ACC112 (cell line): ENCODE results near the gene PRKCQ.
"Not testable (repeated sequence)": the region's sequence is repeated elsewhere in the genome, so short reads cannot be mapped to it uniquely, and the experiment has no call there.

Experiments
- H2AFZ ChIP-seq: fragments of 200-600 bp; sonication (generic); one replicate; pipeline ENCODE4 v1.6.0; 2017; ENCODE audit warnings: antibody characterized with exemption, low read length; ENCODE audit not compliant: unreplicated experiment
- H3K27ac ChIP-seq: fragments of 200-600 bp; sonication (generic); 2 replicates; pipeline ENCODE4 v1.5.1; 2014; ENCODE audit warnings: low read depth, mild to moderate bottlenecking, antibody characterized with exemption, low read length, moderate library complexity
- H3K27me3 ChIP-seq: fragments of 200-600 bp; sonication (generic); 2 replicates; pipeline ENCODE4 v1.6.1; 2014; ENCODE audit warnings: mild to moderate bottlenecking, antibody characterized with exemption, low read length, moderate library complexity, mixed read lengths; ENCODE audit not compliant: insufficient read depth
- H3K36me3 ChIP-seq: fragments of 200-600 bp; sonication (generic); 2 replicates; pipeline ENCODE4 v1.6.1; 2016; ENCODE audit warnings: mild to moderate bottlenecking, antibody characterized with exemption, low read length, moderate library complexity, mixed read lengths; ENCODE audit not compliant: insufficient read depth
- H3K4me1 ChIP-seq: fragments of 200-600 bp; sonication (generic); one replicate; pipeline ENCODE4 v1.6.1; 2016; ENCODE audit warnings: low read length, mixed read lengths; ENCODE audit not compliant: insufficient read depth, unreplicated experiment, control insufficient read depth
- H3K4me3 ChIP-seq: fragments of 200-600 bp; sonication (generic); 2 replicates; pipeline ENCODE4 v1.5.1; 2014; ENCODE audit warnings: mild to moderate bottlenecking, low read depth, low read length
- H3K79me2 ChIP-seq: fragments of 200-600 bp; sonication (generic); one replicate; pipeline ENCODE4 v1.6.0; 2016; ENCODE audit warnings: low read length; ENCODE audit not compliant: control insufficient read depth, unreplicated experiment, insufficient read depth

Gene PRKCQ

GRCh38 chr10:6474871-6475270, 105.2 kb downstream of the PRKCQ start:
- H3K27ac ChIP-seq = no peak overlapping the region
- H3K79me2 ChIP-seq = no peaks in the 10 kb centered on the region
- peaks cover 11% of the 10 kb centered on the region for H3K27me3 ChIP-seq
- no peaks in the 10 kb centered on the region for H3K4me1 ChIP-seq
- H3K4me3 ChIP-seq = no peak overlapping the region
- no peak overlapping the region for H2AFZ ChIP-seq
- H3K36me3 ChIP-seq = no peaks in the 10 kb centered on the region

DNA sequence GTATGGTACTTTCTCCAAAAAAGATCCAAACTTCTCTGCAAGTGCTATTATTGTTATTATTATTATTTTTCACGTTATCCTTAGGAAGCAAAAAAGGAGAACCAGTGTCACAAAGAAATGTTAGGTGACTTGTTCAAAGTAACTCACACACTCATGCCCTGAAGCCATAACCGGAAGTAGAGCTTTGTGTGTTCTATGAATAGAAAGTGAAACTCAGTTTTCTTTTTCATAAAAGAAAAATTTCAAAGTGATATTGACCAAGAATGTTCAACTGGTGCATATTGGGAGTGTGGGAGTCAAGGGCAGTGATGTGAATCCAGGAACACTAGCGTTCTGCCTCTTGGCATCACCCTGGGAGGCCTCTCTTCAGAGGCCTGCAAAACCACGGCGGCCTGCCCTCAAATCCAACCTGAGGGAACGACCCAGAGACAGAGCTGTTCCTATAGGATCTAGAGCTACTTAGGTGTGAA, 106.1 kb downstream of the PRKCQ start:
- H2AFZ ChIP-seq = peak overlapping the region; percentile 34
- peak overlapping the region; percentile 38; the same call in 1 of the 2 replicates for H3K4me3 ChIP-seq
- no peak overlapping the region for H3K27ac ChIP-seq

GRCh38 chr10:6473430-6473829, 106.6 kb downstream of the PRKCQ start:
- H3K27me3 ChIP-seq = peaks cover 15% of the 10 kb centered on the region; the same call in 1 of the 2 replicates

More for the DNA sequence above, 106.1 kb downstream of the PRKCQ start:
- Histone ChIP-seq H3K36me3 (no peaks in the 10 kb centered on the region), H3K79me2 (no peaks in the 10 kb centered on the region), H3K4me1 (no peaks in the 10 kb centered on the region), H3K27me3 (peaks cover 16% of the 10 kb centered on the region)

DNA sequence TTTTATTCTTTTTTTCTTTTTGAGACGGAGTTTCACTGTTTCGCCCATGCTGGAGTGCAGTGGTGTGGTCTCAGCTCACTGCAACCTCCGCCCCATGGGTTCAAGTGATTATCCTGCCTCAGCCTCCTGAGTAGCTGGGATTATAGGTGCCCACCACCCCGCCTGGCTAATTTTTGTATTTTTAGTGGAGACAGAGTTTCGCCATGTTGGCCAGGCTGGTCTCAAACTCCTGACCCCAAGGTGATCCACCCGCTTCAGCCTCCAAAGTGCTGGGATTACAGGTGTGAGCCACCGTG, 107.4 kb downstream of the PRKCQ start:
- not testable (repeated sequence) for H3K4me3 ChIP-seq, H2AFZ ChIP-seq, H3K36me3 ChIP-seq, H3K79me2 ChIP-seq, H3K27ac ChIP-seq, H3K4me1 ChIP-seq
- peaks cover 20% of the 10 kb centered on the region for H3K27me3 ChIP-seq

More at GRCh38 chr10:6473430-6473829, 106.6 kb downstream of the PRKCQ start:
- no peak overlapping the region for H3K27ac ChIP-seq
- H2AFZ ChIP-seq = peak overlapping the region; percentile 33
- no peak overlapping the region for H3K4me3 ChIP-seq
- H3K79me2 ChIP-seq = no peaks in the 10 kb centered on the region
- H3K36me3 ChIP-seq = no peaks in the 10 kb centered on the region
- H3K4me1 ChIP-seq = no peaks in the 10 kb centered on the region

GRCh38 chr10:6470894-6471618, 109.0 kb downstream of the PRKCQ start:
- Histone ChIP-seq H2AFZ (no peak overlapping the region), H3K27ac (no peak overlapping the region), H3K27me3 (peaks cover 32% of the 10 kb centered on the region), H3K36me3 (no peaks in the 10 kb centered on the region), H3K4me3 (no peak overlapping the region), H3K4me1 (no peaks in the 10 kb centered on the region), H3K79me2 (no peaks in the 10 kb centered on the region)

GRCh38 chr10:6469661-6470060, 110.4 kb downstream of the PRKCQ start:
- H3K36me3 ChIP-seq = no peaks in the 10 kb centered on the region
- H2AFZ ChIP-seq = no peak overlapping the region
- no peak overlapping the region for H3K27ac ChIP-seq
- no peak overlapping the region for H3K4me3 ChIP-seq
- peaks cover 41% of the 10 kb centered on the region for H3K27me3 ChIP-seq
- H3K4me1 ChIP-seq = no peaks in the 10 kb centered on the region
- no peaks in the 10 kb centered on the region for H3K79me2 ChIP-seq

DNA sequence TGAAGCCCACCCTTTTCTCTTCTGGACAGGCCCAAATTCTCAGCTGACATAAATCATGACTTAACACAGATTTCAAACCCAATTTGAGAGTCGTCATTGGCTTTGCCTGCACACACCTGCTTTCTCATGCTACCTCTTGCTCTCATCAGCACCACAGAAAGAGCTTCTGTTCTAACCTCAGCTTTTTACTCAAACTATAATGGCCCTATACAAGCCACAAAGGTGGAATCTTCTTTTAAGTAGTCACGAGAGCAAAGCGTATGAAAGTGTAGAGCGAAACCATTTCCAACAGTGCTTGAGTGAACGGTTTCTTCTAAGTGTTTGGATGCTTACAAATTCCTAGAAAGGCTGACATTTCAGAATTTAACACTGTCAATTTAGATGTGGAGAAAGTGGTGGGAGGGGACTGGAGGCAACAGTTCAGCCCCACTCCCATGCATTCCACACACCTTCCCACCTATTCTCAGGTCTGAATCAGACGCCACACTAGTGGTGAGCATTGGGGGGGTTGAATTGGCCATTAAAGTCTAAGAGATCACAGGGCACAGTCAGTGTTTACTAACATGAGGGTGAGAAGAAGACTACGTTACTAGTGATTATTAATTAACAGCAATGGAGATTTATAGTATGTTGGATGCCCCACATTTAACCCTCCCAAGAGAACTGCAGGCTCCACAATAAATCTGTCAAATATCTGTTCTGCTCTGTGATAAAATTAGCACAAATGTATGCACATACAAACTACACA, 114.0 kb downstream of the PRKCQ start:
- H3K4me3 ChIP-seq = no peak overlapping the region
- no peaks in the 10 kb centered on the region for H3K79me2 ChIP-seq
- peaks cover 47% of the 10 kb centered on the region for H3K27me3 ChIP-seq
- H3K27ac ChIP-seq = no peak overlapping the region
- no peaks in the 10 kb centered on the region for H3K4me1 ChIP-seq
- no peaks in the 10 kb centered on the region for H3K36me3 ChIP-seq
- H2AFZ ChIP-seq = no peak overlapping the region

GRCh38 chr10:6465437-6465836, 114.6 kb downstream of the PRKCQ start:
- H3K4me3 ChIP-seq = no peak overlapping the region
- no peaks in the 10 kb centered on the region for H3K36me3 ChIP-seq
- H3K27ac ChIP-seq = no peak overlapping the region
- H3K79me2 ChIP-seq = no peaks in the 10 kb centered on the region
- H3K27me3 ChIP-seq = peaks cover 47% of the 10 kb centered on the region
- H3K4me1 ChIP-seq = no peaks in the 10 kb centered on the region
- no peak overlapping the region for H2AFZ ChIP-seq

DNA sequence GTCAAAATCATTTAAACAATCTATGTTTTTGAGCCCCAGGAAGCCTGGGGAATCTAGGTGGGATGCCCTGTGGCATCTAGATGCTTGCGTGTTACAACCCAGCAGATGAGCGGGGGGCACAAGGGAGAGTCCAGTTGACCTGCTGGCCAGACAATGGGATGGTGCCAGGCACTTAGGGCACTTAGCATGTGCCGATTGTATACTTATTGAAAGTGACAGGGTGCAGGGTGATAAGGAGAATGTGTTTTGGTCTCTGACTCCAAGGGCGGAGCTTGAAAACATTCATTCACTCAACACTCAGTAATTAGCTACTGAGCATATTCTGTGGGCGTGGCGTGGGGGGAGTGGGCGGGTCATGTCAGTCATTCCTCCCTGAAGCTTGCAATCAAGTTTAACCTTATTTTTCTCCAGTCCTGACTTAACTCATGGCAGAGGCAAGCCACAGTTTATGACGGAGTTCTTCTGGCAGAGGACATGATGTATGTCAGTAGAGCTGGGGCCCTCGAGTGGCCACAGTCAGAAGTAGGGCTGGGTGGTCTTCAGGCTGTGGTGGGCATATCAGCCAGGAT, 115.1 kb downstream of the PRKCQ start:
- Histone ChIP-seq H3K4me1 (no peaks in the 10 kb centered on the region), H3K36me3 (no peaks in the 10 kb centered on the region), H3K27me3 (peaks cover 47% of the 10 kb centered on the region), H2AFZ (no peak overlapping the region), H3K79me2 (no peaks in the 10 kb centered on the region), H3K4me3 (no peak overlapping the region), H3K27ac (no peak overlapping the region)

DNA sequence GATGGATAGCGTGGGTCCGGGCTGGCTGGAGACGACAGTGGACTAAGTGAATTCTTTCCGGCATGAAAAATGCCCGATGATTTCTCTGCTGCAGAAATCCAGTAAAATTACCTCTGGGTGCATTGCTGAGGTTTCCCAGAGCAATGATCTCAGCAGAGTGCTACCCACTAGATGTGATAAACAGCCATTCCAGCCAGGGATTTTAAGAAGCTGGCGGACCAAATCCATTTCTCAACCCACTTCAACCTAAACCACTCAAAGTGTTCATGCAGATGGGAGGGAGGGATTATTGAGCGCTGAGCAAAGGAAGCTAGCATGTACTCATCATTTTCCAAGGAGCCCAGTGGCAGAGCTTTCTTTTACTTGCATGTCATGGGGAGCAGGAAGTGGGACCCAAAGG, 116.7 kb downstream of the PRKCQ start:
- no peak overlapping the region for H2AFZ ChIP-seq
- H3K4me1 ChIP-seq = no peaks in the 10 kb centered on the region
- no peak overlapping the region for H3K27ac ChIP-seq
- no peak overlapping the region for H3K4me3 ChIP-seq
- no peaks in the 10 kb centered on the region for H3K36me3 ChIP-seq
- peaks cover 33% of the 10 kb centered on the region for H3K27me3 ChIP-seq
- no peaks in the 10 kb centered on the region for H3K79me2 ChIP-seq
